Sigmoid colon (tissue), 7 donors: Measurements from ENCODE around the gene CYP26B1. TPM values are rescaled to one million over a fixed set of nuclear protein-coding genes. Genes with fewer than 3 reads are reported as not detected.
A peak's percentile ranks its signal among the peaks of the same experiment; 100 is the strongest.

Source experiments
- DNase-seq: peaks from one replicate; pipeline ENCODE4 v3.0.0-alpha.2; 2019
- H3K27ac ChIP-seq, 4 donors: fragments of 200-600 bp; sonication (generic); one replicate each; pipeline ENCODE4 v1.5.1; 2016 to 2019; ENCODE audit warnings: mild to moderate bottlenecking in 1 of 4
- H3K27me3 ChIP-seq, 3 donors: fragments of 200-600 bp; sonication (generic); one replicate each; pipeline ENCODE4 v1.5.1; 2019; ENCODE audit warnings: mild to moderate bottlenecking in 1 of 3
- H3K36me3 ChIP-seq, 4 donors: fragments of 200-600 bp; sonication (generic); one replicate each; pipeline ENCODE4 v1.5.1; 2016 to 2019
- H3K4me1 ChIP-seq, 4 donors: fragments of 200-600 bp; sonication (generic); one replicate each; pipeline ENCODE4 v1.5.1; 2017 to 2019
- H3K4me3 ChIP-seq, 4 donors: fragments of 200-600 bp; sonication (generic); one replicate each; pipeline ENCODE4 v1.5.1; 2017 to 2019; ENCODE audit warnings: mild to moderate bottlenecking in 2 of 4, moderate library complexity in 1 of 4
- H3K9me3 ChIP-seq, 4 donors: fragments of 200-600 bp in 3 of 4; sonication (generic) in 3 of 4; one replicate each; pipeline versions ENCODE4 v1.5.1 to v1.6.1; 2013 to 2019
- CTCF ChIP-seq, 4 experiments: fragments of 450-650 bp in 3 of 4; fragments of 200-600 bp in 1 of 4; IDR thresholded peaks; one replicate each; pipeline ENCODE4 v1.5.1; 2016 to 2019; ENCODE audit warnings: antibody characterized with exemption in 4 of 4, mild to moderate bottlenecking in 3 of 4, moderate library complexity in 2 of 4
- EP300 ChIP-seq, 4 donors: sonication (generic); formaldehyde crosslinking; IDR thresholded peaks; one replicate each; pipeline ENCODE4 v1.6.1; 2017; ENCODE audit warnings: antibody characterized with exemption in 4 of 4
- POLR2A ChIP-seq, 2 donors: fragments of 450-650 bp; IDR thresholded peaks; one replicate each; pipeline ENCODE4 v1.6.1; 2016; ENCODE audit warnings: antibody characterized with exemption in 2 of 2, mild to moderate bottlenecking in 2 of 2, moderate library complexity in 2 of 2
- POLR2AphosphoS5 ChIP-seq, 4 donors: sonication (generic); formaldehyde crosslinking; IDR thresholded peaks; one replicate each; pipeline ENCODE4 v1.6.1; 2017; ENCODE audit warnings: antibody characterized with exemption in 4 of 4
- WGBS, 2 donors: extraction: QIAGEN DNeasy Blood & Tissue Kit; methylation state at CpG; one replicate each; pipeline ENCODE4 v1.1.7; 2013; 5-methylcytosine and 5-hydroxymethylcytosine counted together
- intact Hi-C: fragments of 100-400 bp; cut with DNase I; formaldehyde crosslinking; loops from one replicate; pipeline ENCODE4 v1.15.1; 2023
- polyA plus RNA-seq, 3 donors: library from polyadenylated mRNA; stranded (reverse); fragments of 200-250 nt; gene quantifications; one replicate each; pipeline ENCODE4 v1.2.3, GENCODE V29; 2013
- total RNA-seq, 4 donors: library from RNA; depleted of rRNA; stranded (reverse); fragments of >200 nt; gene quantifications; one replicate each; pipeline ENCODE4 v1.1.0, GENCODE V29; 2016
- donor health status: healthy with polysubstance abuse.
- donor health status: Bipolar disorder and iron deficiency.
- donor health status: healthy.

Gene CYP26B1
- total RNA-seq (1 to 10 TPM in 3 of 4 donors, under 1 TPM in 1; 0.68 to 5.0 (median 3.0) TPM), polyA plus RNA-seq (1 to 10 TPM in 2 of 3 donors, under 1 TPM in 1; 0.46 to 2.8 (median 1.2) TPM)

GRCh38 chr2:72147303-72147971 lies at the start of gene CYP26B1:
Gene CYP26B1 (minus strand): TSS chr2:72147862. CDS start chr2:72147834, 28 bp downstream.
- H3K27me3 ChIP-seq = peaks cover 38 to 91% (median 51%) of the 10 kb centered on the region in 3 donors
- 2% methylated on average over 69 of the region's 69 CpGs for WGBS, 2 donors
- H3K4me3 ChIP-seq = peak within 1 kb of the TSS; percentile 31 to 55 (median 44)
- peak within 1 kb of the TSS in 1 of 4 donors; percentile 27 for H3K27ac ChIP-seq
- no peaks in the 10 kb centered on the region for H3K9me3 ChIP-seq
- TF ChIP-seq POLR2A (IDR thresholded peaks at IDR 0.05) (no peak), CTCF (IDR thresholded peaks at IDR 0.05) (no peak), POLR2AphosphoS5 (IDR thresholded peaks at IDR 0.05) (no peak), EP300 (IDR thresholded peaks at IDR 0.05) (no peak)
- DNase-seq = peak; percentile 60
- intact Hi-C loops = loop anchor here (5.0 kb wide), 1 partner anchor 530 kb away; no protein-coding TSS in a partner anchor
- no peaks in the 10 kb centered on the region for H3K36me3 ChIP-seq
- H3K4me1 ChIP-seq = peaks cover 0 to 76% (median 73%) of the 10 kb centered on the region in 4 donors

GRCh38 chr2:72193723-72194122 lies 46.1 kb upstream of the CYP26B1 start:
- no peaks in the 10 kb centered on the region for H3K36me3 ChIP-seq
- H3K9me3 ChIP-seq = no peaks in the 10 kb centered on the region
- DNase-seq = no peak
- H3K27me3 ChIP-seq = no peaks in the 10 kb centered on the region
- intact Hi-C loops = no loop called here
- H3K4me1 ChIP-seq = no peaks in the 10 kb centered on the region
- H3K27ac ChIP-seq = no peak overlapping the region
- TF ChIP-seq EP300 (IDR thresholded peaks at IDR 0.05) (no peak), POLR2A (IDR thresholded peaks at IDR 0.05) (no peak), CTCF (IDR thresholded peaks at IDR 0.05) (no peak), POLR2AphosphoS5 (IDR thresholded peaks at IDR 0.05) (no peak)
- no peak overlapping the region for H3K4me3 ChIP-seq

GRCh38 chr2:72191441-72191840 lies 43.8 kb upstream of the CYP26B1 start:
- H3K9me3 ChIP-seq = no peaks in the 10 kb centered on the region
- no peak overlapping the region for H3K4me3 ChIP-seq
- WGBS, 2 donors = 74 to 89% methylated on average over 1 of the region's 1 CpG
- no peaks in the 10 kb centered on the region for H3K36me3 ChIP-seq
- no peak for DNase-seq
- no peak overlapping the region for H3K27ac ChIP-seq
- H3K27me3 ChIP-seq = no peaks in the 10 kb centered on the region
- H3K4me1 ChIP-seq = no peaks in the 10 kb centered on the region
- intact Hi-C loops = no loop called here
- TF ChIP-seq CTCF (IDR thresholded peaks at IDR 0.05) (no peak), POLR2A (IDR thresholded peaks at IDR 0.05) (no peak), EP300 (IDR thresholded peaks at IDR 0.05) (no peak), POLR2AphosphoS5 (IDR thresholded peaks at IDR 0.05) (no peak)

- no peak for DNase-seq
- TF ChIP-seq POLR2A (IDR thresholded peaks at IDR 0.05) (no peak), EP300 (IDR thresholded peaks at IDR 0.05) (no peak), POLR2AphosphoS5 (IDR thresholded peaks at IDR 0.05) (no peak), CTCF (IDR thresholded peaks at IDR 0.05) (no peak)
- H3K36me3 ChIP-seq = no peaks in the 10 kb centered on the region
- H3K27ac ChIP-seq = no peak overlapping the region
- H3K27me3 ChIP-seq = no peaks in the 10 kb centered on the region
- 64 to 75% methylated on average over 1 of the region's 1 CpG for WGBS, 2 donors
- no peak overlapping the region for H3K4me3 ChIP-seq
- no peaks in the 10 kb centered on the region for H3K4me1 ChIP-seq
- H3K9me3 ChIP-seq = no peaks in the 10 kb centered on the region
- intact Hi-C loops = no loop called here
Observed at GRCh38 chr2:72185206-72185605, 37.5 kb upstream of the CYP26B1 start.
